LNCaP clone FGC (cell line): ENCODE data around the gene MRPL1.

ENCODE experiments used
- DNase-seq: peaks from one replicate; pipeline ENCODE4 v3.0.0-alpha.2; 2011; ENCODE audit warnings: low read depth
- H3K4me3 ChIP-seq: 2 replicates; pipeline ENCODE4 v1.5.1; 2011; ENCODE audit warnings: mild to moderate bottlenecking, low read depth, low read length, control low read depth
- CTCF ChIP-seq: IDR thresholded peaks from 2 replicates; pipeline ENCODE4 v1.5.1; 2012; ENCODE audit warnings: mild to moderate bottlenecking; ENCODE audit not compliant: control insufficient read depth, insufficient read depth; ENCODE audit errors: extremely low read depth

Gene MRPL1

GRCh38 chr4:77893451-77893850, 30.8 kb downstream of the MRPL1 start:
- DNase-seq: no peak
- TF ChIP-seq CTCF: no peak
- no peak overlapping the region for H3K4me3 ChIP-seq

DNA sequence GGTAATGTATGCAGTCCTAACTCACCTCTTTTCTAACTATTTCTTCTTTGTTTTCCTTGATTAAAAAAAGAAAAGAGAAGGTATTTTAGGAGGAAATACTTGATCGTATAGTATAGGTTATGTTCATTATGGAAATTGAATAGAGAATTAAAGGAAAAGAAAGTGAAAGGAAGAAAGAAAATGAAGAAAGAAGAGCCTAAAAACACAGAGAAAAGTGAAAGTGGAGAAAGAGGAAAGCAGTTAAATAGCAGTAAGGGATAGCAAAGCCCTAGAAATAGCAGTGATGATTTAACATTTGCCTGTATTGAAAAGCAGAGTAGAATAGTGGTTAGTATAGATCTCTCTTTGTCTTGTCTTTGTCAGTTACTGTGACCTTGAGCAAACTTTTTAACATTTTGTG, 37.0 kb downstream of the MRPL1 start:
- TF ChIP-seq CTCF: no peak
- no peak for DNase-seq
- no peak overlapping the region for H3K4me3 ChIP-seq

DNA sequence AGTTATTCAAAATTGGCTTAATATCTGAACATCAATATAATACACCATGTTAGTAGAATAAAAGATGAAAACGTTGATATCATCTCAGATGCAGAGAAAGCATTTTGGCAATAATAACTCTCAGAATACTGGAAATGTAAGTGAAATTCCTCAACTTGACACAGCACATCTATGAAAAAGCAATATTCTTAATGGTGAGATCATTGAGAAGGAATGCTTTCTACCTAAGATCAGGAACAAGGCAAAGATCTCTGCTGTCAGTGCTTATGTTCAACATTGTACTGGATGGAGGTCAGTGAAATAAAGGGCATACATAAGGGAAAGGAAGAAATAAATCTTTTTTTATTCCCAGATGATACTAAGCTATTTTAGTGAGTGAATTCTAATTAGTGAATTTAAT, 40.6 kb downstream of the MRPL1 start:
- DNase-seq: no peak
- no peak for TF ChIP-seq CTCF
- H3K4me3 ChIP-seq: no peak overlapping the region

DNA sequence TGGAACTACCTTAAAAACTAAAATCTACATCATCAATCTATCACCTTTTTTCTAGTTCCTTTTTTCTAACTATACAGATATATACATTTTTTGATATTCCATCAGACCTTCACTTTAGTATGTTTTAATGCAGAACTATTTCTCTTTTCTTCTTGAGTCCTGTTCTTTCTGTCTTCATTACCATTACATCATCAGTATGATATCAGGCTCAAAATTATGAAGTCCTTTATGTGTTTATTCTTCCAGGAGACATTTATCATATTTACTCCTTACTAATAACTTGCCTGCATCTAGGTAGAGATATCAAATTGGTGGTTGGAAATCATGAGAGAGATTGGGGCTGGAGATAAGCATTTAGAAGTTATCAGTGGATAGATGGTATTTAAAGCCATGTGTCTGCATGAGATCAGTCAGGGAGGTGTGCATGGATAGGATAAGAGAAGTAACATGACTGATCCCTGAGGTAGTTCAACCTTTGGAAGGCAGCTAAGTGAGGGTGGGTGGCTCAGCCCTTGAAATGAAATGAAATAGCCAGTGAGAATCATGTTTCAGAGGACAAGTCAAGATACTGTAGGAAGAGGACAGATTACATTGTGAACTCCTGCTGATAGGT, 43.1 kb downstream of the MRPL1 start:
- H3K4me3 ChIP-seq: no peak overlapping the region
- TF ChIP-seq CTCF: no peak
- no peak for DNase-seq

GRCh38 chr4:77910676-77911075, 48.0 kb downstream of the MRPL1 start:
- TF ChIP-seq CTCF: no peak
- DNase-seq: no peak
- no peak overlapping the region for H3K4me3 ChIP-seq

DNA sequence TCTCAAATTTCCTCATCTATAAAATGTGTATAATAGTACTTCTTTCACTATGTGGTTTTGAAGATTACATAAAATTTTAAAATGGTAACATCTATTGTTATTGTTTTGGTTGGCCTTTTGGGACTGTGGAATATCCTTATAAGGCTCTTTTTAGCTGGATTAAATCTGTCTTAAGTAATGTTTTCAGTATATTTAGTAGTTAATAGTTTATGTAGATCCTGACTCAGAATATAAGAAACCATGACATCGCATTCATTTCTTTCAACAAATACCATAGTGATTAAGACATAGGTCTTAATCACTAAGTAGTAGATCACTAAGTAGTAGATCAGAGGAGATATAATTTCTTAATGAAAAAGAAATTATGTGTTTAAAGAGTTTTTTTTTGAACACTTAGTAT, 48.5 kb downstream of the MRPL1 start:
- no peak for DNase-seq
- TF ChIP-seq CTCF: no peak
- H3K4me3 ChIP-seq: no peak overlapping the region

GRCh38 chr4:77911842-77912450, 49.3 kb downstream of the MRPL1 start:
- DNase-seq: no peak
- no peak overlapping the region for H3K4me3 ChIP-seq
- TF ChIP-seq CTCF: no peak
